BJ (cell line): ENCODE measurements around the gene SMC3. TPM values are rescaled to one million over a fixed set of nuclear protein-coding genes. Genes with fewer than 3 reads are reported as not detected.

ENCODE experiments used
- CTCF ChIA-PET: fragments of 350-600 bp; formaldehyde crosslinking; extraction: SDS; loops from one replicate; lab custom pipeline; 2021; ENCODE audit warnings: antibody characterized with exemption, inconsistent platforms; lab: Yijun Ruan, JAX
- POLR2A ChIA-PET: fragments of 300-600 bp; sonication (Branson Sonifier 250); formaldehyde crosslinking; extraction: SDS; loops from one replicate; lab custom pipeline; 2021; ENCODE audit warnings: antibody characterized with exemption; lab: Charles Lee
- DNase-seq: peaks from one replicate; pipeline ENCODE4 v3.0.0-alpha.2; 2011; ENCODE audit warnings: low read depth
- H3K27me3 ChIP-seq: 2 replicates; pipeline ENCODE4 v1.6.0; 2011; ENCODE audit warnings: low read length; ENCODE audit not compliant: control insufficient read depth, insufficient read depth
- H3K36me3 ChIP-seq: 2 replicates; pipeline ENCODE4 v1.5.1; 2011; ENCODE audit warnings: low read length; ENCODE audit not compliant: control insufficient read depth, insufficient read depth
- H3K4me3 ChIP-seq: 2 replicates; pipeline ENCODE4 v1.5.1; 2011; ENCODE audit warnings: low read depth, mild to moderate bottlenecking, control low read depth, low read length
- polyA plus RNA-seq: library from polyadenylated mRNA; depleted of rRNA; stranded (reverse); fragments of >200 nt; gene quantifications from 2 replicates; pipeline ENCODE4 v1.2.3, GENCODE V29; 2011
- TF ChIP-seq, protein P1 (sequence below): IDR thresholded peaks from 2 replicates; pipeline ENCODE4 v1.5.1; 2011; ENCODE audit warnings: low read depth, mild to moderate bottlenecking, control low read depth, inconsistent platforms, low read length, moderate library complexity; ENCODE audit not compliant: insufficient read depth

Gene SMC3
- polyA plus RNA-seq, 1 experiment = 5.7 TPM

DNA sequence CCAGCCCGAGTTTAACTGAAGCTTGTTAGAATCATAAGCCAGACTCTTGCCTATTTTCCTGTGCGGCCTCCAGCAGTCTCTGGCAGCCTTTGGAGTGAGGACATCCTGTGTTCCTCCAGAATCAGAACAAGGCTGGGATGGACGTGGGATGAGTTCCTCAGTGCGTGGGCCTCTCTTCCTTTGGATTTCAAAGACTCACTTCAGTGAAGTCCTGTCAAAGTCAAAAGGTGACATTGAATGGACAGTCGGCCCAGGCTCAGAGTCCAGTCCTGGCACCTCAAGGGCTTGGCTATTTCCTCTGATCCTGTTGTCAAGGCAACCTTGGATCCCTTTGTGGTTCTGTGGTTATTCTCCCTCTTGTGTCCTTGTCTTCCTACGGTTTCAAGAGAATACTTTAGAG lies 21.4 kb upstream of the SMC3 start:
- ChIA-PET CTCF (interaction anchor here (1.0 to 10.4 kb wide), 14 partner anchors 9 to 239 kb away, joined by 3 to 116 read pairs (median 5); partner anchors contain the start of genes DUSP5 and SMNDC1), POLR2A (no interaction called here)
- Histone ChIP-seq H3K4me3 (no peak overlapping the region), H3K36me3 (no peaks in the 10 kb centered on the region), H3K27me3 (0 out of 2 replicates have a peak, but pooled peaks cover 1% of the 10 kb centered on the region)
- TF ChIP-seq, protein P1, sequence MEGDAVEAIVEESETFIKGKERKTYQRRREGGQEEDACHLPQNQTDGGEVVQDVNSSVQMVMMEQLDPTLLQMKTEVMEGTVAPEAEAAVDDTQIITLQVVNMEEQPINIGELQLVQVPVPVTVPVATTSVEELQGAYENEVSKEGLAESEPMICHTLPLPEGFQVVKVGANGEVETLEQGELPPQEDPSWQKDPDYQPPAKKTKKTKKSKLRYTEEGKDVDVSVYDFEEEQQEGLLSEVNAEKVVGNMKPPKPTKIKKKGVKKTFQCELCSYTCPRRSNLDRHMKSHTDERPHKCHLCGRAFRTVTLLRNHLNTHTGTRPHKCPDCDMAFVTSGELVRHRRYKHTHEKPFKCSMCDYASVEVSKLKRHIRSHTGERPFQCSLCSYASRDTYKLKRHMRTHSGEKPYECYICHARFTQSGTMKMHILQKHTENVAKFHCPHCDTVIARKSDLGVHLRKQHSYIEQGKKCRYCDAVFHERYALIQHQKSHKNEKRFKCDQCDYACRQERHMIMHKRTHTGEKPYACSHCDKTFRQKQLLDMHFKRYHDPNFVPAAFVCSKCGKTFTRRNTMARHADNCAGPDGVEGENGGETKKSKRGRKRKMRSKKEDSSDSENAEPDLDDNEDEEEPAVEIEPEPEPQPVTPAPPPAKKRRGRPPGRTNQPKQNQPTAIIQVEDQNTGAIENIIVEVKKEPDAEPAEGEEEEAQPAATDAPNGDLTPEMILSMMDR = no peak
- no peak for DNase-seq

DNA sequence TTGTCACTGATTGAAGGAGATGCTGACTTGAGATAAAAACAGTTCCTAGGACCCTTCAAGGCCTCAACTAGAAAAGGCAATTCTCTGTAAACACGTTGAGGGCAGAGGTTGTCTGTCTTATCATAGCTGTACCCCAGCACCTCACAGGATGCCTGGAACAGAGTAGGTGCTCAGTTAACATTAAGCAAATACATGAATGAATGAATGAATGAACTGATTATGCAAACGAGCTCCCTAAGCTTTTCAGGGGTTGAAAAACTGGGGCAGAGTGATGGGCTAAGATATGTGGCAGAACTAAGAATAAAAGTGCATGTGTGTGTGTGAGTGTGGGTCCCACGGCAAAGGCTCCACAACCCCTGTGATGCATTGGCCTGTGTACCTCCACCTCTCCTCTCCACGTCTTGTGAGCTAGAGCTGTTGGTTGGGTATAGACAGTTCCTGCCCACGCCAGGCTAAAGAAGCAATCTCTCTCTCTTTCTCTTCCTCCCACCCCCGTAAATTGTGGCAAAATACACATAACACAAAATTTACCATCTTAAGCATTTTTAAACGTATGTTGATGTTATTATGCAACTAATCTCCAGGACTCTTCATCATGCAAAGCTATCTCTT lies 20.9 kb upstream of the SMC3 start:
- TF ChIP-seq, protein P1 = no peak
- CTCF ChIA-PET = interaction anchor here (0.7 to 10.4 kb wide), 21 partner anchors 10 to 255 kb away, joined by 3 to 116 read pairs (median 4); partner anchors contain the start of genes DUSP5 and SMNDC1
- POLR2A ChIA-PET = no interaction called here
- no peaks in the 10 kb centered on the region for H3K36me3 ChIP-seq
- peaks cover 2% of the 10 kb centered on the region; the same call in 1 of the 2 replicates for H3K27me3 ChIP-seq
- H3K4me3 ChIP-seq = no peak overlapping the region
- no peak for DNase-seq

DNA sequence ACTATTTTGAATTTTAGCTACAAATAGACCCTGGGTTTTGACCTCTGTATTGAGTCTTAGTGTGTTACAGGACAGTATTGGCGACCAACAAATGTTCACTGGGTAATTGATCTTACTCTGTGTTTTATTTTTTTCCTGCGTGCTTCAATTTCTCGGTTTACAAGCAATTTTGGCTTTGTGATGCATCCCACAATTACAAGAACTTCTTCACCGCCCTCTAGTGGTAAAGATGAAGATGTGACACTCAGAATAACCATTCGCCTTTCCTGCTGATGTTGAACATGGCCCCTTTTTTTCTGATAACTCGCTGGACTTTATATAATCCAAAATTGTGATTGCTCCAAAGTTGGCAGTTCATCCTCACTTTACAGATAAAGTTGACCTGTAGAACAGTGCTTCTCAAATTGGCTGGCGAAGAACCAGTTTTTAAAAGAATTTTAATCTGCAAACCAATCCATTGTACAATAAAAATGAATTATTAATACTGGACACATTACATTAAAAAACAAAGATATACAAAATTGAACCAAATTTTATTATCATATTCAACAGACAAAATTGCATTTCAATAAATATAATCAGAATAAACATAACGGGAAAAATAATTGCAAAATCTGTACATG lies 20.2 kb upstream of the SMC3 start:
- no peak overlapping the region for H3K4me3 ChIP-seq
- CTCF ChIA-PET = interaction anchor here (0.7 to 10.4 kb wide), 21 partner anchors 10 to 255 kb away, joined by 3 to 116 read pairs (median 5); partner anchors contain the start of genes DUSP5 and SMNDC1
- TF ChIP-seq, protein P1 = peak; percentile 74
- POLR2A ChIA-PET = no interaction called here
- no peak for DNase-seq
- peaks cover 2% of the 10 kb centered on the region; the same call in 1 of the 2 replicates for H3K27me3 ChIP-seq
- no peaks in the 10 kb centered on the region for H3K36me3 ChIP-seq

DNA sequence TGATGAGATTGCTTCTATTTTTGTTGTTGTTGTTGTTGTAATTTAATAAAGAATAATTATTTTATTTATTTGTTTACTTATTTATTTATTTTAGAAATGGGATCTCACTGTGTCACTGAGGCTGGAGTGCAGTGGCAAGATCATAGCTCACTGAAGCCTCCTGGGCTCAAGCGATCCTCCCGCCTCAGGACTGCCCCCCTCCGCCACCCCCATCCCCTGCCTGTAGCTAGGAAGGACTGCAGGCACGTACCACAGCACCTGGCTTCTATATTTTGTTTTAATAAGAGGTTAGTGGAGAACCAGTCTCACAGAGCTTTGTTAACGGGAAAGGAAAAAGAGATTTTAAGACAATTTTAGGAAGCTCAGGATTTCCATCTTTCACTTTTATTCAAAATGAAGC lies 19.5 kb upstream of the SMC3 start:
- H3K36me3 ChIP-seq = no peaks in the 10 kb centered on the region
- ChIA-PET CTCF (interaction anchor here (1.2 to 10.4 kb wide), 7 partner anchors 41 to 241 kb away, joined by 4 to 116 read pairs (median 5); partner anchors contain the start of gene SMNDC1), POLR2A (interaction anchor here (0.6 kb wide), 2 partner anchors 51 to 243 kb away, joined by 3 to 4 read pairs; partner anchors contain the start of gene SMNDC1)
- H3K27me3 ChIP-seq = peaks cover 2% of the 10 kb centered on the region; the same call in 1 of the 2 replicates
- TF ChIP-seq, protein P1 = no peak
- no peak overlapping the region for H3K4me3 ChIP-seq
- DNase-seq = no peak

DNA sequence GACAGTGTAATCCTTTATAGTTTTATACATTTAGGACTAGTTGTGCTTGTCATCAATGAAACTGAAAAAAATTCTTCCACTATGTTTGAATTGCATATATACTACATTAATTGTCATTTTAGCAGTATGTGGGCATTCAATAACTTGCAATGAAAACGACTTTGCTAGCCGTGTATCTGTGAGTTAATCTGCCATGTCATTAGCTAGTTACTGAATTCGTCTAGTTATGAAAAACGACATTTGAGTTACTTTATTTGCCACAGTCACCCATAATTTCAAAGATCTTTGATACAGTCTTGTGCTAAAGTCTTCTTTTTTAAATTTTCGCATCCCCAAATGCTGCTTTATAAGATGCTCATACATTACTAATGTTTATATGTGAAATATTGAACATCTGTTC lies 18.3 kb upstream of the SMC3 start:
- H3K36me3 ChIP-seq = no peaks in the 10 kb centered on the region
- no peak overlapping the region for H3K4me3 ChIP-seq
- H3K27me3 ChIP-seq = peaks cover 2% of the 10 kb centered on the region; the same call in 1 of the 2 replicates
- DNase-seq = no peak
- POLR2A ChIA-PET = no interaction called here
- CTCF ChIA-PET = interaction anchor here (1.2 to 10.4 kb wide), 6 partner anchors 10 to 242 kb away, joined by 4 to 116 read pairs (median 4); partner anchors contain the start of gene SMNDC1
- TF ChIP-seq, protein P1 = no peak
